Measurements from ENCODE around the gene NOVA1. TPM values are rescaled to one million over a fixed set of nuclear protein-coding genes. Genes with fewer than 3 reads are reported as not detected.
"Not testable (repeated sequence)": the region's sequence is repeated elsewhere in the genome, so short reads cannot be mapped to it uniquely, and the experiment has no call there.

Gene NOVA1
- total RNA-seq (ENCODE audit: unreplicated experiment) = 21.8 TPM
- long read RNA-seq, partial matches to known transcripts = 0 of 3 reads
- long read RNA-seq, other reads (novel, unspliced or antisense) = 3 of 3 reads

GRCh38 chr14:26597589-26598080, at the start of gene NOVA1:
NOVA1 (minus strand) TSS chr14:26598033; CDS start chr14:26597436, 597 bp downstream.
- peaks cover 9% of the 10 kb centered on the region for H3K27me3 Mint-ChIP-seq (ENCODE audit: unreplicated experiment)
- peak within 1 kb of the TSS; percentile 100 for H3K4me3 Mint-ChIP-seq (ENCODE audit: unreplicated experiment)
- TF ChIP-seq CTCF (IDR thresholded peaks at IDR 0.05; ENCODE audit: unreplicated experiment) = no peak
- no peak for DNase-seq (ENCODE audit: low spot score)
- peak within 1 kb of the TSS; percentile 87 for H3K27ac Mint-ChIP-seq (ENCODE audit: unreplicated experiment)
- peaks cover 33% of the 10 kb centered on the region for H3K4me1 Mint-ChIP-seq (ENCODE audit: unreplicated experiment)
- peaks cover 11% of the 10 kb centered on the region for H3K36me3 Mint-ChIP-seq (ENCODE audit: low read depth, unreplicated experiment)
- no peaks in the 10 kb centered on the region for H3K9me3 Mint-ChIP-seq (ENCODE audit: unreplicated experiment)

GRCh38 chr14:26645057-26645456, 47.2 kb upstream of the NOVA1 start:
- H3K9me3 Mint-ChIP-seq (ENCODE audit: unreplicated experiment); H3K36me3 Mint-ChIP-seq (ENCODE audit: low read depth, unreplicated experiment): not testable (repeated sequence)
- DNase-seq (ENCODE audit: low spot score) = peak; percentile 8

GRCh38 chr14:26636561-26636960, 38.7 kb upstream of the NOVA1 start:
- TF ChIP-seq CTCF (IDR thresholded peaks at IDR 0.05; ENCODE audit: unreplicated experiment) = no peak
- Mint-ChIP-seq H3K36me3 (ENCODE audit: low read depth, unreplicated experiment) (no peaks in the 10 kb centered on the region), H3K9me3 (ENCODE audit: unreplicated experiment) (no peaks in the 10 kb centered on the region), H3K27ac (ENCODE audit: unreplicated experiment) (no peak overlapping the region), H3K4me3 (ENCODE audit: unreplicated experiment) (no peak overlapping the region), H3K4me1 (ENCODE audit: unreplicated experiment) (no peaks in the 10 kb centered on the region), H3K27me3 (ENCODE audit: unreplicated experiment) (no peaks in the 10 kb centered on the region)
- DNase-seq (ENCODE audit: low spot score) = no peak

More at GRCh38 chr14:26645057-26645456, 47.2 kb upstream of the NOVA1 start:
- H3K27me3 Mint-ChIP-seq (ENCODE audit: unreplicated experiment); H3K27ac Mint-ChIP-seq (ENCODE audit: unreplicated experiment); H3K4me3 Mint-ChIP-seq (ENCODE audit: unreplicated experiment); H3K4me1 Mint-ChIP-seq (ENCODE audit: unreplicated experiment): not testable (repeated sequence)

- not testable (repeated sequence) for H3K4me1 Mint-ChIP-seq (ENCODE audit: unreplicated experiment); H3K9me3 Mint-ChIP-seq (ENCODE audit: unreplicated experiment); H3K36me3 Mint-ChIP-seq (ENCODE audit: low read depth, unreplicated experiment); H3K4me3 Mint-ChIP-seq (ENCODE audit: unreplicated experiment); H3K27ac Mint-ChIP-seq (ENCODE audit: unreplicated experiment); DNase-seq (ENCODE audit: low spot score); H3K27me3 Mint-ChIP-seq (ENCODE audit: unreplicated experiment)
These were observed 37.1 kb upstream of the NOVA1 start for GRCh38 chr14:26634946-26635345.

- no peaks in the 10 kb centered on the region for H3K36me3 Mint-ChIP-seq (ENCODE audit: low read depth, unreplicated experiment)
- peaks cover 4% of the 10 kb centered on the region for H3K4me1 Mint-ChIP-seq (ENCODE audit: unreplicated experiment)
- no peak overlapping the region for H3K27ac Mint-ChIP-seq (ENCODE audit: unreplicated experiment)
- no peaks in the 10 kb centered on the region for H3K9me3 Mint-ChIP-seq (ENCODE audit: unreplicated experiment)
- no peak for TF ChIP-seq CTCF (IDR thresholded peaks at IDR 0.05; ENCODE audit: unreplicated experiment)
- no peaks in the 10 kb centered on the region for H3K27me3 Mint-ChIP-seq (ENCODE audit: unreplicated experiment)
- DNase-seq (ENCODE audit: low spot score) = no peak
- no peak overlapping the region for H3K4me3 Mint-ChIP-seq (ENCODE audit: unreplicated experiment)
These were observed 28.4 kb upstream of the NOVA1 start for GRCh38 chr14:26626256-26626655.

GRCh38 chr14:26622611-26623010, 24.8 kb upstream of the NOVA1 start:
- H3K36me3 Mint-ChIP-seq (ENCODE audit: low read depth, unreplicated experiment) = no peaks in the 10 kb centered on the region
- DNase-seq (ENCODE audit: low spot score) = no peak
- H3K27me3 Mint-ChIP-seq (ENCODE audit: unreplicated experiment) = no peaks in the 10 kb centered on the region
- peaks cover 4% of the 10 kb centered on the region for H3K4me1 Mint-ChIP-seq (ENCODE audit: unreplicated experiment)
- H3K4me3 Mint-ChIP-seq (ENCODE audit: unreplicated experiment) = no peak overlapping the region
- H3K27ac Mint-ChIP-seq (ENCODE audit: unreplicated experiment) = no peak overlapping the region
- H3K9me3 Mint-ChIP-seq (ENCODE audit: unreplicated experiment) = no peaks in the 10 kb centered on the region
- TF ChIP-seq CTCF (IDR thresholded peaks at IDR 0.05; ENCODE audit: unreplicated experiment) = no peak

Measured in endothelial cell (in vitro differentiated cells).